HepG2 (cell line): ENCODE results near the gene RAB20. TPM values are rescaled to one million over a fixed set of nuclear protein-coding genes. Genes with fewer than 3 reads are reported as not detected.
A peak's percentile ranks its signal among the peaks of the same experiment; 100 is the strongest.

Source experiments
- ATAC-seq: fragments of 200-7000 bp; cut with Tn5 transposase; 3 replicates; pipeline ENCODE4 v1.9.1; 2020; ENCODE audit warnings: mild to moderate bottlenecking, moderate library complexity
- BruUV-seq: library from RNA; stranded (reverse); fragments of 400-500 nt; replicated peaks from 2 replicates; lab custom pipeline; 2021; lab: Mats Ljungman, UMichigan
- CTCF ChIA-PET: fragments of 300-600 bp; formaldehyde crosslinking; extraction: SDS; loops from one replicate; lab custom pipeline; 2021; ENCODE audit warnings: low total read pairs, inconsistent platforms, low intra/inter-chr PET ratio; lab: Yijun Ruan, JAX
- POLR2A ChIA-PET: fragments of 350-600 bp; sonication (Branson Sonifier 250); formaldehyde crosslinking; loops from one replicate; lab custom pipeline; 2020; ENCODE audit warnings: antibody characterized with exemption, inconsistent platforms; lab: Yijun Ruan, JAX
- DNase-seq: peaks from one replicate; pipeline ENCODE4 v3.0.0-alpha.2; 2015; ENCODE audit warnings: low spot score
- FAIRE-seq: peaks from 3 replicates; lab custom pipeline; 2011; peaks lifted over from hg19 to GRCh38; lab: Jason Lieb, UNC
- H2AFZ ChIP-seq: one replicate; pipeline ENCODE4 v1.6.1; 2011; ENCODE audit warnings: low read length, inconsistent platforms
- H3K27ac ChIP-seq: fragments of 300-600 bp; 3 replicates; pipeline ENCODE4 v1.8.0; 2011; ENCODE audit warnings: mixed run types, mild to moderate bottlenecking, mixed read lengths, low read length, inconsistent platforms; ENCODE audit not compliant: insufficient read depth; ENCODE audit errors: extremely low read length
- H3K27me3 ChIP-seq, 2 experiments: fragments of 200-600 bp in 1 of 2; 2 replicates in 1 of 2; 3 replicates in 1 of 2; pipeline versions ENCODE4 v1.6.0 to v1.8.0; 2011; ENCODE audit warnings: low read length in 2 of 2, mild to moderate bottlenecking in 2 of 2, moderate library complexity in 2 of 2, inconsistent platforms in 1 of 2; ENCODE audit not compliant: insufficient read depth in 2 of 2, control insufficient read depth in 1 of 2
- H3K36me3 ChIP-seq, 2 experiments: fragments of 200-600 bp in 1 of 2; replicated peaks in 1 of 2; 2 replicates in 1 of 2; 3 replicates in 1 of 2; pipeline versions ENCODE4 v1.5.1 to v1.8.0; 2011; ENCODE audit warnings: low read length in 2 of 2, inconsistent platforms in 1 of 2; ENCODE audit not compliant: insufficient read depth in 2 of 2, control insufficient read depth in 1 of 2
- H3K4me1 ChIP-seq: 2 replicates; pipeline ENCODE4 v1.5.1; 2012; ENCODE audit warnings: low read length, inconsistent platforms; ENCODE audit not compliant: insufficient read depth
- H3K4me2 ChIP-seq: 2 replicates; pipeline ENCODE4 v1.6.0; 2011; ENCODE audit warnings: low read depth, low read length, inconsistent platforms
- H3K4me3 ChIP-seq, 3 experiments: fragments of 200-600 bp in 1 of 3; sonication (generic), shearing (Covaris generic) in 1 of 3; replicated peaks in 1 of 3; 2 replicates each; pipeline ENCODE4 v1.5.1; 2011 to 2016; ENCODE audit warnings: low read length in 3 of 3, inconsistent platforms in 2 of 3, low read depth in 2 of 3, mild to moderate bottlenecking in 2 of 3, control low read depth in 1 of 3, mixed read lengths in 1 of 3; ENCODE audit not compliant: insufficient read depth in 1 of 3
- H3K79me2 ChIP-seq: one replicate; pipeline ENCODE4 v1.6.1; 2011; ENCODE audit warnings: low read length, inconsistent platforms; ENCODE audit not compliant: insufficient read depth
- H3K9ac ChIP-seq: 2 replicates; pipeline ENCODE4 v1.6.0; 2011; ENCODE audit warnings: mild to moderate bottlenecking, low read depth, low read length, inconsistent platforms; ENCODE audit not compliant: insufficient read depth
- H3K9me3 ChIP-seq: 2 replicates; pipeline ENCODE4 v1.5.1; 2012; ENCODE audit warnings: mild to moderate bottlenecking, low read length
- H4K20me1 ChIP-seq: 2 replicates; pipeline ENCODE4 v1.6.0; 2011; ENCODE audit warnings: inconsistent platforms, mild to moderate bottlenecking, low read length, moderate library complexity; ENCODE audit not compliant: insufficient read depth
- IRX3 ChIP-seq: sonication (generic); formaldehyde crosslinking; IDR thresholded peaks from 2 replicates; pipeline ENCODE4 v1.8.1; 2023; ENCODE audit warnings: mild to moderate bottlenecking, low read depth, missing genetic modification reagents, borderline replicate concordance
- ZNF687 ChIP-seq: sonication (generic); formaldehyde crosslinking; IDR thresholded peaks from 2 replicates; pipeline ENCODE4 v1.5.1; 2020; ENCODE audit warnings: mild to moderate bottlenecking, missing genetic modification reagents, moderate library complexity
- ZNF7 ChIP-seq: IDR thresholded peaks from 2 replicates; pipeline ENCODE4 v1.6.1; 2016; ENCODE audit warnings: missing biosample characterization, missing genetic modification reagents
- WGBS: methylation state at CpG from one replicate; pipeline ENCODE4 v1.1.6; 2017; ENCODE audit warnings: low lambda C conversion rate; 5-methylcytosine and 5-hydroxymethylcytosine counted together
- in situ Hi-C: cut with HindIII; loops from 2 replicates; pipeline ENCODE4 v1.10.0; 2017; ENCODE audit warnings: low pct_unique_long_range_greater_than_20kb; ENCODE audit not compliant: extremely low pct_ligation_motif_present
- intact Hi-C: fragments of 100-400 bp; cut with micrococcal nuclease; formaldehyde crosslinking; loops from one replicate; pipeline ENCODE4 v1.10.0; 2022; ENCODE audit not compliant: unreplicated experiment
- polyA plus RNA-seq, 8 experiments: library from polyadenylated mRNA; depleted of rRNA in 3 of 8; stranded (reverse) in 7 of 8; unstranded in 1 of 8; fragments of >200 nt; fragmentation: Illumina TruSeq in 4 of 8; extraction: Trizol in 4 of 8; gene quantifications; 2 replicates each; pipeline versions ENCODE4 v1.2.1 to v1.2.3, GENCODE V29; 2011 to 2016; ENCODE audit warnings: low read depth in 4 of 8, missing spikeins in 1 of 8, mixed read lengths in 1 of 8; ENCODE audit not compliant: insufficient read depth in 1 of 8
- total RNA-seq, 5 experiments: library from RNA; depleted of rRNA; stranded (reverse); fragments of >200 nt; fragmentation: Illumina TruSeq; extraction: Trizol; gene quantifications; 2 replicates each; pipeline ENCODE4 v1.2.3, GENCODE V29; 2016; ENCODE audit warnings: low read depth in 1 of 5

RAB20 gene
- total and polyA plus RNA-seq, 2 of the 13 experiments (the other 11 are each of a cell fraction or from before 2014, with no cell fraction given): 15.6 to 30.5 TPM

DNA sequence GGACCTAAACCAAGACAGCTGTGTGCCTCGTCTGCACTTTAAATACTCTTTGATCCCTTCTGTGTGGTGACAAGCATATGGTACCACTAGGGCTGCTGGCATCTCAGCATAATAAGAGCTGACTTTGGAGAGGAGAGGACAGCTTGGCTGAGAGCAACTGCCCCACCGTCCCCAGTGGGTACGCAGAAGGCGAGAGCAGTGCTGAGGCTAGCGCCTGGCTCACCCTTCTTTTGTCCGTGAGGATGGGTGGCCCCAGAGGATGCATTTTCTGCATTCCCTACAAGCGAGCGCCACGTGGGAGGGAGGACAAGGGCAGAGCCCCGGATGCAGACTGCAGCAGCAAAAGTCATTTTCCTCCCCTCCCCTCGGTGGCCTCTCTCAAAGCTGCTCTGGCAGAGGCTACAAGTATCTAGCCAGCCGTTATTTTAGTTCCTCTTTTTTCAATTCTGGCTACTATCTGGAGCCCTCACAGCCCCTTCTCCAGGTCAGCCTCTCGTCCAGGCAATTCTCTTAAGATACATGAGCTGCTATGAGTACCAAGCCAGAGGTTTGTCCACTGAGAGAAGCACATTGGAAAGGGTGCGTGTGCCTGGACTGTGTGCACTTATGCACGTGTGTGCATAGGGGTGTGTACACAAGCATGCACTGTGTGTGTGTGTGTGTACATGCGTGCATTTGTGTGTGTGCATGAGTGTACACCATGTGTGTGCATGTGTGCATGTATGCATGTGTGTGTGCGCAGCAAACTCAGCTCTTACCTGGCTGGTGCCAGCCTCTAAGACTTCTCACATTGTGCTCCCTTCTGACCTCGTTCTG lies 51.3 kb downstream of the RAB20 start:
- in situ Hi-C loops (no loop called here), intact Hi-C loops (no loop called here)
- no peaks in the 10 kb centered on the region for H3K27me3 ChIP-seq
- no peak; the same call in 2 of the 3 replicates for ATAC-seq
- BruUV-seq: no TSS peak
- whole genome bisulfite sequencing: 59% methylated on average over 15 of the region's 18 CpGs
- H3K36me3 ChIP-seq: no peaks in the 10 kb centered on the region
- no peak for FAIRE-seq
- H4K20me1 ChIP-seq: no peaks in the 10 kb centered on the region
- TF ChIP-seq IRX3 (CRISPR knock-in tag) (no peak), ZNF687 (CRISPR knock-in tag) (peak; percentile 28; the same call in 1 of the 2 replicates), ZNF7 (CRISPR knock-in tag) (peak; percentile 57; the same call in 1 of the 2 replicates)
- H3K27ac ChIP-seq: no peak overlapping the region
- no peak overlapping the region for H3K9ac ChIP-seq
- H2AFZ ChIP-seq: no peak overlapping the region
- peaks cover 29% of the 10 kb centered on the region for H3K4me1 ChIP-seq
- H3K4me2 ChIP-seq: no peak overlapping the region
- H3K9me3 ChIP-seq: no peaks in the 10 kb centered on the region
- no peak overlapping the region for H3K4me3 ChIP-seq
- CTCF ChIA-PET: no interaction called here
- POLR2A ChIA-PET: no interaction called here
- no peak for DNase-seq
- no peaks in the 10 kb centered on the region for H3K79me2 ChIP-seq
